ENCODE measurements around the gene CCKAR.

- TF ChIP-seq GATA2 (IDR thresholded peaks at IDR 0.05; ENCODE audit: low read depth, low read length) (no peak), GATA3 (IDR thresholded peaks at IDR 0.05; ENCODE audit: low read depth, low read length) (no peak)
Observed at GRCh38 chr4:26503844-26504243, 13.6 kb upstream of the CCKAR start.

Data from SH-SY5Y (cell line).